ENCODE measurements around the gene GPR3.

GPR3 gene, protein sequence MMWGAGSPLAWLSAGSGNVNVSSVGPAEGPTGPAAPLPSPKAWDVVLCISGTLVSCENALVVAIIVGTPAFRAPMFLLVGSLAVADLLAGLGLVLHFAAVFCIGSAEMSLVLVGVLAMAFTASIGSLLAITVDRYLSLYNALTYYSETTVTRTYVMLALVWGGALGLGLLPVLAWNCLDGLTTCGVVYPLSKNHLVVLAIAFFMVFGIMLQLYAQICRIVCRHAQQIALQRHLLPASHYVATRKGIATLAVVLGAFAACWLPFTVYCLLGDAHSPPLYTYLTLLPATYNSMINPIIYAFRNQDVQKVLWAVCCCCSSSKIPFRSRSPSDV
- total RNA-seq: 0.61 to 0.94 reads per million in 2 donors

DNA sequence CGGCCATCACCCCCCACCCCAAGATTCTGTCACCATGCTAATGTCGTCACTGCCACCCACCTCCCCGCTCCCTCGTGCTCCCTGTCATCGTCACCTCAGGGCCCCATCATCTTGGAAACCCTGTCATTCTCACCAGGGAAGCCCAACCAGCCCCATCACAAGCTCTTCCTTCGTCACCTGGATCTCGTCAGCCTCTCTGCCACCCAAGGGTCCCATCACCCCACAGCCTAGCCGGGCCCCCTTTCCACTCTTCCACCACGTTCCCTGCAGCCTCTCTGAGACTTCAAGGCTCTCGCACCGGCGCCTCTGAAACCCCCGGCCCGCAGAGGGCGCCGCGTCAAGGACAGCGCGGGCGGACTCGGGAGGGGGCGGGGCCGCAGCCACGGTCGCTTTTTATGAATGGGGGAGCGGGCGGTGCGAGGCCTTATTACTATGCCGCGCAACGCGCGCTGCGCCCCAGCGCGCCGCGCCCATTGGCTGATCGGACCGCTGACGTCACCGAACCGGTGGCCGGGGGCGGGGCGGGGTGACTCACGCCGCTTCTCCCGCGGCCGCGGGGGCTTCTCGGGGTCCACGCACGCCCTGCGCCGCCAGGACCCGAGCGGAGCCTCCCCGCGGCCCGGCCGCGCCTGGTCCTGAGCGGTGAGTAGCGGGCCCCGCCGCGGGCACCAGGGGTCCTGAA is at the start of gene GPR3:
Gene GPR3, plus strand, starts transcription at position 527 of the 682 bp plus-strand sequence. CDS start 1,177 bp downstream, outside the sequence.
- peak; percentile 84 to 94 (median 91) for DNase-seq

DNA sequence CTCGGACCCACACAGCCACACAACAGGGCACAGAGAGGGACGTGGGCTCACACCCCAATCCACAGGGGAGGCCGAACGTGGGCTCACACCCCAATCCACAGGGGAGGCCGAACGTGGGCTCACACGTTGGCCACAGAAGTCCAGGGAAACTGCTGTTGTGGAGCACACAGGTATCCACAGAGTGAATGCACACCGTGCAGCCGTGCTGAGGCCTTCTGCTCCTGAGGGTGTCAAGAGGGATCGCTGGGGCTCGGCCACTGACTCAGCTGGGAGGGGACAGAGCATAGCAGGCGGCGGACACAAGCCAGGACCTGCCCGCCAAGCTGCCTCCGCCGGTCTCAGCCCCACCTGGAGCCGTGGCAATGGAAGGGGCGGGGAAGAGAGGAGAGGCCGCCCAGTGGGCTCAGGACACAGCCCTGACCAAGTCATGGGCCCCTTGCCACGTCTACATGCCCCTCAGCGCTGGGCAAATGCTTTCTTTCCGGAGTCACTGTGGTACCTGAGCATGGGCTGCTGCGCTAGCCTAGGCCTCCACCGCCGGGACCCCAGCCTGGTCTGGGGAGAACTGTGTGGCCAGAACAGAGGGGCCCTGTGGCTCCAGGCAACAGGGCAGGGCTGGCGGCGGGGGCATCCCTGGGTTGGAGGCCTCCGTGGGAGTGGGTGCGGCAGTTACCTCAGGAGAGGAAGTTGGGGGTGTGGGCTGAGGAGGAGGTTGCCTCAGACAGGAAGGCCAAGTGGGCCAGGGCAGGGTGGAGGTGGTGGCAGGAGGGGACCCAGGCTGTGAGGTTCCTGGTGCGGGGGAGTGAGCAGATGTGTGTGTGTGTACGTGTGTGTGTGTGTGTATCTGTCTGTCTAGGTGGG is 49.4 kb upstream of the GPR3 start:
- DNase-seq: peak; percentile 43 to 94 (median 73)

DNA sequence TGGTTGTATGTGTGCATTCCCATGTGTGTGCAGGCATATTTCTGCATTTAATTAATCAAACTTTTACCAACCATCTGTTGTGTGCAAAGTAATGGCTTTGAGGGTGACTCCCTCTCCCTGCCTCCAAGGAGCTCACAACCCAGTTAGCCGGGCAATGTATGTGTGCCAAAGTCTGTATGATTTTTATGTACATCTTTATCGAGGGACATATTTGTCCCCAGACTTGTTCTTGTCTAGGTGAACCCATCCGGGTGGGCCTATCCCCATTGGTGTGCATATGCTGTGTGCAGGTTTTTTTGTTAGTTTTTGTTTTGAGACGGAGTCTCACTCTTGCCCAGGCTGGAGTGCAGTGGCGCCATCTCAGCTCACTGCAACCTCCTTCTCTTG is 48.8 kb upstream of the GPR3 start:
- DNase-seq: no peak

DNA sequence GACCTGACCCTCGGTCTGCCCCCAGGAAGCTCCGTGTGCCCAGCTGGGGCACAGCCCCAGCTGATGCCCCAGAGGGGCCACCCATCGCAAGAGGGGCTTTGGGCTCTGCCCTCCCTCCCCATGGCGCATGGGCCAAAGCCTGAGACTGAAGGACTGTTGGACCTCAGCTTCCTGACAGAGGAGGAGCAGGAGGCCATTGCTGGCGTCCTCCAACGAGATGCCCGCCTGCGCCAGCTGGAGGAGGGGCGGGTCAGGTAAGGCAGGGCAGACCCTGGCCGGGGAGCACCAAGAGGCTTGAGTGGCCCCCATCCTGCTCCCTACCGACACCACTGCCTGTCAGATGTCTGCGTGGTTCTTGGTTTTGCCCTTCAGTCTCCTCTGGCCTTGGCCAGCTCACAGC is 47.1 kb upstream of the GPR3 start:
- DNase-seq: no peak

DNA sequence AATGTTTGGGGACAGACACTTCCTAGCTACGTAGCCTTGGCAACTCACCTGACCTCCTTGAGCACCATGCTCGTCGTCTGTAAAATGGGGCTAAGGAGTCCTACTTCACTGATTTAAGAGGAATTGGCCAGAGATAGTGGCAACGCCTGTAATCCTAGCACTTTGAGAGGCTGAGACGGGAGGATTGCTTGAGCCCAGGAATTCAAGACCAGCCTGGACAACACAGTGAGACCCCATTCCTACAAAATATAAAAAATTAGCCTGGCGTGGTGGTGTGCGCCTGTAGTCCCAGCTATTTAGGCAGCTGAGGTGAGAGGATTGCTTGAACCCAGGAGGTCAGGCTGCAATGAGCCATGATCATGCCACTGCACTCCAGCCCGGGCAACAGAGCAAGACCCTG is 46.1 kb upstream of the GPR3 start:
- no peak for DNase-seq

DNA sequence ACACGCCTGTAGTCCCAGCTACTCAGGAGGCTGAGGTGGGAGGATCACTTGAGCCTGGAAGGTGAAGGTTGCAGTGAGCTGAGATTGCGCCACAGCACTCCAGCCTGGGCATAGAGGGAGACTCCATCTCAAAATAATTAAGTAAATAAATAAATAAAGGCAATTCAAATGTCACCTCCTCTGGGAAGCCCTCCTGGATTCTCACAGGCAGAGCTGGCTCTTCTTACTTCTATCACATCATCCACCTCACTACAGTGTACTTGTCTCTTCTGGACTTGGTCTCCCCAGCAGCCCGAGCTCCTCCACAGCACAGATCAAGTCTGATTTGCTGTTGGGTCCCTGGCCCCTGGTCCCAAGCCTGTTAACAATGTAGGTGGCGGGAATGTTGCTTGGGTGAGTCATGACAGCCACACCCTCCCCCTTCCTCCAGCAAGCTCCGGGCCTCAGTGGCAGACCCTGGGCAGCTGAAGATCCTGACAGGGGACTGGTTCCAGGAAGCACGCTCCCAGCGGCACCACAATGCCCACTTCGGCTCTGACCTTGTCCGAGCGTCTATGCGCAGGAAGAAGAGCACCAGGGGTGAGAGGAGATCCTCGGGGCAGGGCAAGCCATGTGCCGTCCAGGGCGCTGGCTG is 45.3 kb upstream of the GPR3 start:
- DNase-seq: no peak

DNA sequence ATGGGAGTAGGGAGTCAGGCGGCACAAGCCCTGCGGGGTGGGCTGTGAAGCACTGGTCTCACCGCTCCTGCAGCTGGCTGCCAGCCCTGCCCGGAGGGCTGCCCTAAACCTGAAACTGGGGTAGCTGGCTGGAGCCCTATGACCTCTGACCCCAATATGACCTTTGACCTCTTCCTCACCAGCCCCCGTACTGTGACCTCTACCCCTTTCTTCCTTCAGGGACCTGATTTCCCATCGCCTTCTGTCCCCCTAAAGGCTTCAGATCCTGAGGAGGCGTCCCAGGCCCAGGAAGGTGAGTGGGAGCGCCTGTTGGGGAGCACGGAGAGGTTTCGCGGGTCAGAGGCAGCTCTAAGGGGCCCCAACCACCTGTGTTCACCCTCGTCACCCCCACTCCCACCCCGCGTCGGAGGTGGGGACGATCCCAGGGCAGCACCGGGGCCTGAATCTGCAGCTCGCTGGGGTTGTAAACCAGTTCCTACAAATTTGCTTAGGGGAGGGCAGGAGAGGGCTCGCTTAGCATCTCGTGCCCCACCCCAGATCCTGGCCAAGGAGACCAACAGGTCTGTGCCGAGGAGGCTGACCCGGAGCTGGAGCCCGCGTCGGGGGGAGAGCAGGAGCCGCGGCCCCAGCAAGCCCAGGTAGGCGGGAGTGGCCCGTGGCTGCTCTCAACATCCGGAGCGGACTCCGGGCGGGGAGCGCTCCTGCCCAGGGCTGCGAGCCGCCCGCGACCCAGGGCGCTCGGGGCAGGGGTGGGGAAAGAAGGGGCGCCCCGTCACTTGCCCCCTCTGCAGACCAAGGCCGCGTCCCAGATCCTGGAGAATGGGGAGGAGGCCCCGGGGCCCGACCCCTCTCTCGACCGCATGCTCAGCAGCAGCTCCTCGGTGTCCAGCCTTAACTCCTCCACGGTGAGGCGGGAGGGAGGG is 43.3 kb upstream of the GPR3 start:
- DNase-seq: peak in 1 of 5 experiments; percentile 43

DNA sequence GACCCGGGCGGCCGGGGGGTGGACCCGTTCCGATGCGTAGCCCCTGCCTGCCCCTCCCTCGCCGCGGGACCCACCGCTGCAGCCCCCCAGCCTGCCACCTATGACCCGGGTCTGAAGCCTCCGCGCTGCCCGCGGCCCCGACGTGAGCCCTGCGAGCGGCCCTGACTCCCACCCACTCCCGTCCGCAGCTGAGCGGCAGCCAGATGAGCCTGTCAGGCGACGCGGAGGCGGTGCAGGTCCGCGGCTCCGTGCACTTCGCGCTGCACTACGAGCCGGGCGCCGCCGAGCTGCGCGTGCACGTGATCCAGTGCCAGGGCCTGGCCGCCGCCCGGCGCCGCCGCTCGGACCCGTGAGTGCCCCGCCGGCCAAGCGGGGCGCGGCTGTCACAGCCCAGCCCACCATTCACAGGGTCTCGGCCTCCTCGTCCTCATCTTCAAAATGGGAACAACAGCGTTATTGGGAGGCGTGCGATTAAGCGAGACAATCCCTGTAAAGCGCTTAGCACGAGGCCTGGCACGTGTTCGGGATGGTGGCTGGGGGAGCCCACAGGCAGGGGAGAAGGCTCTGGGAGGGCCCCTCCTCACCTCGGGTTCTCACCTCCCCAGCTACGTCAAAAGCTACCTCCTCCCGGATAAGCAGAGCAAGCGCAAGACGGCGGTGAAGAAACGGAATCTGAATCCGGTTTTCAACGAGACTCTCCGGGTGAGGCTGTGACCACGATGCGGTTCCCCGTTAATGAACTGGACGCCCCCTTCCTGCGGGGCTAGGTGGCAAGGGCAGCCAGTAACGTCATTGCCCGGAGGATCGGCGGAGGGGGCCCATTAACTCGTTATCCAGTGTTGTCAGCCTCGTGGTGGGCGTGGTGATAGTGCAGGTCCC is 42.4 kb upstream of the GPR3 start:
- DNase-seq: peak in 1 of 5 experiments; percentile 49

DNA sequence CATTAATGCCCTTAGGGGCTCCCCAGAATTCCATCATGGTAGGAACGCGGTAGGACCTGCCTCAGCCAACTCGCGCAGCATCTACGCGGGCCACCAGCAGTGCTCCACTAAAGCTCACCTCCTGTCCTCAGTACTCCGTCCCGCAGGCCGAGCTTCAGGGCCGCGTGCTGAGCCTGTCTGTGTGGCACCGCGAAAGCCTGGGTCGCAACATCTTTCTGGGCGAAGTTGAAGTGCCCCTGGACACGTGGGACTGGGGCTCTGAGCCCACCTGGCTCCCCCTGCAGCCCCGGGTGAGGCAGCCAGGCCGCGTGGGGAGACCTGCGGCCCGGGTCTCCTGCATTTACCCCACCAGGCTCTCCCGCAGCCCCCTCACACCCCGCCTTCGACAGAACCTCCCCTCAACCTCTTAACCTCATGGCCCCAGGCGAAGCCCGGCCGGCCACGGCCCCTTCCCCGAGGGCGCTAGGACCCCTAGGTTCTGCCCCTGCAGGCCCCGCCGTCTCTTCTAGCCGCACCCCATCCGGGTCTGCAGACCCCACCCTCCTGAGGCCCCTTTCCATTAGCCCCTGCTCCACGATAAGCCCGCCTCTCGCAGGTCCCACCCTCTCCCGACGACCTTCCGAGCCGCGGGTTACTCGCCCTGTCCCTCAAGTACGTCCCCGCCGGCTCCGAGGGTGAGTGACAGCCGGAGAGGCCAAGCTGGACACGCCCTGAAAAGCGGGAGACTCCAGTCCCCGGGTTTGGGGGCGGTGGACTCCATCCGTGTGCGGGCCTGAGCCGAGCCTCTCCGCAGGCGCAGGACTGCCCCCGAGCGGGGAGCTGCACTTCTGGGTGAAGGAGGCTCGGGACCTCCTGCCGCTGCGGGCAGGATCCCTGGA is 41.5 kb upstream of the GPR3 start:
- no peak for DNase-seq

DNA sequence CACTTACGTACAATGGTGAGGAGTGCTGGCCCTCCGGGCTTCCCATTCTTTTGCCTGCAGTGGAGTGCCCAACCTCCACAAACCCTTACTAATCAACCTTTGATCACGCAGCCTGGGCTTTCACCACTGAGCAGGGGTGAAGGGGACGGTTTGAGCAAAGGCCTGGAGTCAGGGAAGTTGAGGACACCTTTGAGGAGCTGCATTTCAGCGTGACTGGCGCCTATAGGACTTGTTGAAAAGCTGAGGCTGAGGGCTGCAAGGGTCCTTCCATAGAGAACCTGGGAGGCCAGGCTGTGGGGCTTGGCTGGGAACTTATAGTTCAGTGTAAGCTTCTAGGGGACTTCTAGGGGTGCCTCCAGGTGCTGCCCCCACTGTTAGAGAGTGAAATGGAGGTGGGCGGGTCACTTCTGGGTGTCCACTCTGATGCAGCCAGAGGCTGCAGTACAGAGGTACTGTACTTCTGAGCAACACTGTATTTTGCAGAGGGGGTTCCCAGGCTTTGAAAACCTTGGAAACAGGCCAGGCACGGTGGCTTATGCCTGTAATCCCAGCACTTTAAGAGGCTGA is 40.8 kb upstream of the GPR3 start:
- DNase-seq: no peak

DNA sequence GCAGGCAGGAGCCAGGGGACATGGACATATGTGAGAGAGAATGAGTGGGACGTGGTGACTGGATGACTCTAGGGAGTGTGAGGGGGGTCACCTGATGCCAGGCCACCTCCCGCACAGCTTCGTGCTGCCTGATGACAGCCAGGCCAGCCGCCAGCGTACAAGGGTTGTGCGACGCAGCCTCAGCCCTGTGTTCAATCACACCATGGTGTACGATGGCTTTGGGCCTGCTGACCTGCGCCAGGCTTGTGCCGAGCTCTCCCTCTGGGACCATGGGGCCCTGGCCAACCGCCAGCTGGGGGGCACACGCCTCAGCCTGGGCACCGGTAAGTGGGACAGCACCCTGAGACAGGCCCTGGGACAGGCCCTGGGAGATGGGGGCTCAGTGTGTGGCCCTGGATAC is 39.3 kb upstream of the GPR3 start:
- DNase-seq: no peak

DNA sequence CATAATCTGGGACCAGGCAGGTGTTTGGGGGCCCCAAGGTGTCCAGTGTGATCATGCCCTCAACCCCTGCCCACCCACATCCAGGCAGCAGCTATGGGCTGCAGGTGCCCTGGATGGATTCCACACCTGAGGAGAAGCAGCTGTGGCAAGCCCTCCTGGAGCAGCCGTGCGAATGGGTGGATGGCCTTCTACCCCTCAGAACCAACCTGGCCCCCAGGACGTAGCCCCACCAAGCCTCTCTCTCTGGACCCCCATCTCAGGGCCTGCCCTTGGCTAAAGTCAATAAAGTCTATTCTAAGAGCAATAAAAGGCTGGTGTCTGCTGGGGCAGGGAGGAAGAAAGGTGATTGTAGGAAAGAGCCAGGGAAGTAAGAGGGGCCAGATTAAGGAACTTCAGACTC is 38.8 kb upstream of the GPR3 start:
- no peak for DNase-seq

DNA sequence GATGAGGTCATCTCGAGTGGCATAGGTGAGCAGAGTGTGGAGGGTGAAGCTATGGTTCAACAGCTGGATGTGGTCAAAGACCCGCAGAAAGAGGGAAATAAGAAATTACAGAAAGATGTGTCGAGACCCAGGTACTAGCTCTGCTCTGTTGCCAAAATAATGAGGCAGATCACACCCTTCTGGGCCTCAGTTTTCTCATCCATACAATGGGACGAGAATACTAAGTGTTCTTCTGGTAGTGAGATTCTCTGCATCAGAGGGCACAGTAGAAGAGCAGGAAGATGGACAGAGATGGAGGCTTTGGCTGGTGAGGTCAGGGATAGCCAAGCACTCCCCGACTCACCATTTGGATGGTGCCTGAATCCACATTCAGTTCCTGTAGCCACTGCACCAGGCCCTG is 36.7 kb upstream of the GPR3 start:
- no peak for DNase-seq

DNA sequence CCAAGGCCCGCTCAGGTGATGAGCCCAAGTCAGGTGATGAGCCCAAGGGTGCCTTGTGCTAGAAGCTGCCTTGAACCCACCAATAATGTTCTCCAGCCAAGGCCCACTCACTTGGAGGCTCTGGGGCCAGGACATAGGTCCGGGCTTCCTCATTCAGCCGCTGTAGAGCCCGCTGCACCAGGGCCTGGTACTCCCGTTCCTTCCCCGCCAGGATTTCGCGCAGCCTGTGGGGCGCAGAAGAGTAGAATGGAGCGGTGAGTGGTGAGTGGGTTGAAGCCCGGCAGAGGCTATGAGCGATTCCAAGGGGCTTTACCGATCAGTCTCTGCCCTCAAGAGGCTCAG is 36.2 kb upstream of the GPR3 start:
- DNase-seq: no peak

DNA sequence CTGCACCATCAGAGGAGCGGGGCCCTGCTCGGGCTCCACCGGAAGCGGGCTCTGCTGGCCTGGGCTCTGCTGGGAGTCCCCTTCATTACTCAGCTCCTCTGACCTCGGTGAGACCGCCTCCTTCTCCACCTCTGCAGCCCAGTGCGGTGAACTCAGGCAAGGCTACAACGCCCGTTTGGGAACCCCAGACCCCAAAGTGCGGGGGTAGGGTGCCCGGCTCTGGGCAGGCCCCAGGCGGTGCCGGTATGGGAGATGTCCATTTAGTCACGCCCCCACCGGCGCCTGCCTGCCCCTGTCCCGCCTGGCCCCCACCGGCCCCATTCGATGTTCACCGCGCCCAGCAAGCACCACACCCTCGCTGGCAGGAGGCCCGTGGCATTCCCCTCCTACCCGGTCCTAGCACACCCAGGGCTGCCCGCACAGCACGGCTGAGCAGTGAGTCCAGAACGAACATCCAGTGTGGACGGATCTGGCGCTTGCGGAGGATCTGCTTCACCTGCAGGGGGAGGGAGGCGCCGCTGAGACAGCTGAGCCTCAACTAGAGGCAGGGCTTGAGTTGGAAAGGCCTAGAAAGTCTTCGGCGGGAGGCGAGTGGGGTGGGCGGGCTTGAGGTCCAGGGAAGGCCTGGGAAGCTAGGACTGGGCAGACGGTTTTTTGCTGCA is 35.7 kb upstream of the GPR3 start:
- peak in 3 of 5 experiments; percentile 38 to 55 (median 51) for DNase-seq

DNA sequence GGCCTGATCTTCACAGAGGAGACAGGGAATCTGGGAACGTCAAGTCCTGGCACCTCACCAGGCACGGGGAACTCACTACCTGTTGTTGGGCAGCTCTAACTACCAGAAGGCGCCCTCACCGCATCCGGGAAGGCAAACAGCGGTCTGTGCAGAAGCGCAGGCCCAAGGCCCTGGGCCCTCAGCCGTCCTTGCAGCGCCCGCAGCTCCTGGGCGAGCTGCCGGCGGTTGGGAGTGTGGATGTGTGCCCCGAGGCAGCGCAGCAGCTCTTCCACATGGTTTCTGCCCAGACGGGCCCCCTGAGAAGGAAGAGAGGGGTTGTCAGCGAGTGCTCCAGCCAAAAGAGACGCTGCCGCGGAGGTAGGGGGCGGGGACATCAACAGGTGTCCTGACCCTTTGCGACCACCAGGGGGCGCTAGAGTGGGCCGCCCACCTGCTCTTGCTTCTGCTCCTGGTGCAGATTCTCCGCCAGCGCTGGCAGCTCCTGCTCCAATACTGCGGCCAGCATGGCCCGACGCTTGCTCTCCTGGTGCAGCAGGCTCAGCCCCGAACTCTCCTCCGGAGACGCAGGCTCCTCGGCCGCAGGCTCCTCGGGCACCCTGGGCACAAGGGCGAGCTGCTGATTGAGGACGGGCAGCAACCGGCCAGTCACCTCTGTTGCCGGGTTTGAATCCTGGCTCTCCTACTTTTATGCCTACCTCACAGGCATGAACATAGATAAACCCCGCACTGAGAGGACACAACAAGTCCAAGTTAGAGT is 35.0 kb upstream of the GPR3 start:
- DNase-seq: peak; percentile 53 to 88 (median 75)

DNA sequence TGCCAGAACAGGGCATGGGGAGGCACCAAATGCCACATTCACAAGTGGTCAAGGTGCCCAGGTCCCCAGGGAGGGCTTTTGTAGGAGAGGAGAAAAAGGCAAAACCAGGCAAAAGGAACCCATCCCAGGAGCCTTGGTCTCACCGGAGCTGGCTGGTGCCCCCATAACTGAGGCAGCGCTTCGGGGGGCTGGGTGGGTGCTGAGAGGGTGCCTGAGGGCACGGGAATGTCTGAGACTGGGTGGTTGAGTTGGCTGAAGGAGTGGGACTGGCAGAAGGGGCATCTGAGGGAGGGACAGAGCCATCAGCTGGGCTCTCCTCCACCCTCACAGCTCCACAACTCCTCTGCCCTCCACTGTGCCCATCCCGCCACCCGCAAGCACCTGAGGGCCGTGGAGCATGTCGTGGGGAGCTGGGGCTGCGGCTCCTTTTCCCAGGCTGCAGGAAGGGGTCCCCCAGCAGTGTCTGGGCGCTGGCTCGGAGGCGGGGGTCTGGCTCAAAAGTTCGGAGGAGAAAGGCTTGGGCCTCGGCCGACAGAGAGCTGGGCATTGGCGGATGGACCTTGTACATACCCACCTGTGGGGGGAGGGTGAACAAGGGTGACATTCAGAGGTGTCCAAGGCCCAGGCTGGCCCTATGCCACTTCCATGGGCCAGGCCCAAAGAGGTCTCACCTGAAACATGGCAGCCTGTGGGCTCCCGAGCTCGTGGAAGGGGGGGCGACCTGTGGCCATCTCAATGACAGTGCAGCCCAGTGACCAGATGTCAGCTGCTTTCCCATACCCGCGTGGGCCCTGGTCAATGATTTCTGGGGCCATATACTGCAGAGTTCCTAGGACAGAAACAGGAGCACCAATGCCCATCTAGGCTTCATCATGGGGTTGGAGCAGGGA is 34.1 kb upstream of the GPR3 start:
- no peak for DNase-seq
